Measurements from ENCODE around the gene MRPL4. TPM values are rescaled to one million over a fixed set of nuclear protein-coding genes. Genes with fewer than 3 reads are reported as not detected.

Gene MRPL4
- total RNA-seq, 2 experiments from 2014 or later, result 148 to 155 TPM

- Histone ChIP-seq H3K27ac (ENCODE audit: low read depth, low read length, poor library complexity, severe bottlenecking) (no peak overlapping the region), H3K36me3 (ENCODE audit: insufficient read depth, low read length) (peaks cover 27% of the 10 kb centered on the region), H3K4me3 (ENCODE audit: low read depth, low read length, poor library complexity, severe bottlenecking) (no peak overlapping the region), H3K9me3 (ENCODE audit: low read length) (no peaks in the 10 kb centered on the region), H3K4me2 (ENCODE audit: low read length) (no peak overlapping the region), H3K79me2 (ENCODE audit: insufficient read depth, low read depth, low read length) (no peaks in the 10 kb centered on the region), H4K20me1 (ENCODE audit: insufficient read depth, low read length) (0 out of 2 replicates have a peak, but pooled peaks cover 4% of the 10 kb centered on the region), H3K4me1 (ENCODE audit: insufficient read depth, low read length, poor library complexity, severe bottlenecking) (peaks cover 6% of the 10 kb centered on the region), H2AFZ (ENCODE audit: low read length) (no peak overlapping the region), H3K9me2 (ENCODE audit: insufficient read depth, low read length) (no peaks in the 10 kb centered on the region)
- DNase-seq (ENCODE audit: low spot score), result no peak
- BruUV-seq (replicated peaks), result no TSS peak
- ChIA-PET CTCF (ENCODE audit: unreplicated experiment) (no interaction called here), POLR2A (interaction anchor here (0.6 kb wide), 1 partner anchor 120 kb away, joined by 7 read pairs; no protein-coding TSS in a partner anchor)
- intact Hi-C loops (cut with micrococcal nuclease; ENCODE audit: unreplicated experiment), result no loop called here
- TF ChIP-seq EZH2phosphoT487 (IDR thresholded peaks at IDR 0.05; ENCODE audit: borderline replicate concordance, low read depth, low read length), result no peak
- no peak for TF ChIP-seq CTCF (conservative IDR thresholded peaks at IDR 0.05; ENCODE audit: low read length)
Observed at GRCh38 chr19:10262771-10263170, 10.8 kb downstream of the MRPL4 start.

- Histone ChIP-seq H3K36me3 (ENCODE audit: insufficient read depth, low read length) (no peaks in the 10 kb centered on the region), H4K20me1 (ENCODE audit: insufficient read depth, low read length) (no peaks in the 10 kb centered on the region), H3K79me2 (ENCODE audit: insufficient read depth, low read depth, low read length) (no peaks in the 10 kb centered on the region), H3K9me3 (ENCODE audit: low read length) (no peaks in the 10 kb centered on the region), H2AFZ (ENCODE audit: low read length) (no peak overlapping the region), H3K9me2 (ENCODE audit: insufficient read depth, low read length) (no peaks in the 10 kb centered on the region), H3K27ac (ENCODE audit: low read depth, low read length, poor library complexity, severe bottlenecking) (no peak overlapping the region), H3K4me3 (ENCODE audit: low read depth, low read length, poor library complexity, severe bottlenecking) (no peak overlapping the region), H3K4me2 (ENCODE audit: low read length) (no peak overlapping the region), H3K4me1 (ENCODE audit: insufficient read depth, low read length, poor library complexity, severe bottlenecking) (peaks cover 22% of the 10 kb centered on the region)
- intact Hi-C loops (cut with micrococcal nuclease; ENCODE audit: unreplicated experiment), result no loop called here
- no TSS peak for BruUV-seq (replicated peaks)
- DNase-seq (ENCODE audit: low spot score), result no peak
- ChIA-PET POLR2A (no interaction called here), CTCF (ENCODE audit: unreplicated experiment) (no interaction called here)
- no peak for TF ChIP-seq EZH2phosphoT487 (IDR thresholded peaks at IDR 0.05; ENCODE audit: borderline replicate concordance, low read depth, low read length)
- no peak for TF ChIP-seq CTCF (conservative IDR thresholded peaks at IDR 0.05; ENCODE audit: low read length)
Observed at GRCh38 chr19:10266706-10267105, 14.7 kb downstream of the MRPL4 start.

GRCh38 chr19:10268071-10268470 lies 16.1 kb downstream of the MRPL4 start:
- intact Hi-C loops (cut with micrococcal nuclease; ENCODE audit: unreplicated experiment), result loop anchor here (2.0 kb wide), 2 partner anchors 65 to 113 kb away; partner anchors contain the start of genes RAVER1 and TYK2
- Histone ChIP-seq H4K20me1 (ENCODE audit: insufficient read depth, low read length) (no peaks in the 10 kb centered on the region), H3K4me2 (ENCODE audit: low read length) (no peak overlapping the region), H2AFZ (ENCODE audit: low read length) (no peak overlapping the region), H3K4me1 (ENCODE audit: insufficient read depth, low read length, poor library complexity, severe bottlenecking) (peaks cover 31% of the 10 kb centered on the region), H3K9me2 (ENCODE audit: insufficient read depth, low read length) (no peaks in the 10 kb centered on the region), H3K9me3 (ENCODE audit: low read length) (no peaks in the 10 kb centered on the region), H3K27ac (ENCODE audit: low read depth, low read length, poor library complexity, severe bottlenecking) (no peak overlapping the region), H3K4me3 (ENCODE audit: low read depth, low read length, poor library complexity, severe bottlenecking) (no peak overlapping the region), H3K36me3 (ENCODE audit: insufficient read depth, low read length) (no peaks in the 10 kb centered on the region), H3K79me2 (ENCODE audit: insufficient read depth, low read depth, low read length) (0 out of 2 replicates have a peak, but pooled peaks cover 5% of the 10 kb centered on the region)
- ChIA-PET CTCF (ENCODE audit: unreplicated experiment) (interaction anchor here (0.6 kb wide), 1 partner anchor 109 kb away, joined by 7 read pairs; no protein-coding TSS in a partner anchor), POLR2A (no interaction called here)
- BruUV-seq (replicated peaks), result no TSS peak
- DNase-seq (ENCODE audit: low spot score), result no peak
- TF ChIP-seq CTCF (conservative IDR thresholded peaks at IDR 0.05; ENCODE audit: low read length), result no peak
- TF ChIP-seq EZH2phosphoT487 (IDR thresholded peaks at IDR 0.05; ENCODE audit: borderline replicate concordance, low read depth, low read length), result no peak
